GM13977 (cell line): ENCODE measurements around the gene ZNF23.
A peak's percentile ranks its signal among the peaks of the same experiment; 100 is the strongest.

Experiments
- DNase-seq: peaks from one replicate; pipeline ENCODE4 v3.0.0; 2012; ENCODE audit warnings: low spot score
- CTCF ChIP-seq: IDR thresholded peaks from 2 replicates; pipeline ENCODE4 v1.5.1; 2012; ENCODE audit warnings: mild to moderate bottlenecking, control low read depth; ENCODE audit not compliant: insufficient read depth; ENCODE audit errors: extremely low read depth, missing control alignments
- in situ Hi-C: fragments of 300-500 bp; cut with MboI; formaldehyde crosslinking; loops from one replicate; pipeline ENCODE4 v1.12.0; 2022; ENCODE audit warnings: low sequenced_read_pairs, low pct_unique_long_range_greater_than_20kb, mixed read lengths, inconsistent platforms; ENCODE audit not compliant: unreplicated experiment

Gene ZNF23

GRCh38 chr16:71423016-71423415, 39.0 kb downstream of the ZNF23 start:
- in situ Hi-C loops = loop anchor here (25.0 kb wide), 1 partner anchor 189 kb away; no protein-coding TSS in a partner anchor
- TF ChIP-seq CTCF = no peak
- DNase-seq = no peak

DNA sequence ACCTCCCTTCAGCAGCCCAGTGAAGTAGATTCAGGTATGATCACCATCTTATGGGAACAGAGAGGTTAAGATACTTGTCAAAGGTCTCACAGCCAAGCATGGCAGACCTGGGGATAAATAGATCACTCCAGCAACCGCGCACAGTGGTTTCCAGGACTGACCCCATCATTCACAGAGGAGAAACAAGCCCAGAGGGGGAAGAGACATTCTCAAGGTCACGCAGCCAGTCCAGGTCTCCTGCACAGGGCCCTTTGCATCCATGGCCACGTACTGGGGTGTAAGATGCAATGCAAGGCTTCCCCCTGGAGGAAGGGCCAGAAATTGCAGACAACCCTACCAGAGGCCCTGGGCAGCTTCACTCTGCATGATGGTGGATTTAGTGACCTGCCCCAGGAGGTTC, 40.1 kb downstream of the ZNF23 start:
- DNase-seq = peak; percentile 63
- in situ Hi-C loops = loop anchor here (25.0 kb wide), 1 partner anchor 190 kb away; no protein-coding TSS in a partner anchor
- peak; percentile 53 for TF ChIP-seq CTCF

DNA sequence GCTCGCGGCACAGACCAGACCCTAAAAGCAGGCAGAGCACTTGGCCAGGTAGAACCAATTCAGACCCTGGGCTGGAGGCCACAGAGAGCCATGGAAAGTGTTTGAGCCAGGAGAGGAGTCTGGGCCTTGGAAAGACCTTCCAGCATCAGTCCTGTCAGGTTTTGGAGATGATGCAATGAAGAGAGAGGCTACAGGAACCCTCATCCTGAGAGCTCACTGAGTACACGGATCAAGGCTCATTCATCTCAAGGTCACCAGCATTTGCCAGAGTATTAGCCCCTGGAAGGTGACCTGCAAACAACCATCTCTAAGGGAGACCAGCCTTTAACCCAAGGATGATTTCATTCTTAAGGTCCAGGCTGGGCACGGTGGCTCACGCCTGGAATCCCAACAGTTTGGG, 48.0 kb downstream of the ZNF23 start:
- no peak for TF ChIP-seq CTCF
- no peak for DNase-seq
- in situ Hi-C loops = loop anchor here (5.0 to 25.0 kb wide), 2 partner anchors 88 to 198 kb away; no protein-coding TSS in a partner anchor

DNA sequence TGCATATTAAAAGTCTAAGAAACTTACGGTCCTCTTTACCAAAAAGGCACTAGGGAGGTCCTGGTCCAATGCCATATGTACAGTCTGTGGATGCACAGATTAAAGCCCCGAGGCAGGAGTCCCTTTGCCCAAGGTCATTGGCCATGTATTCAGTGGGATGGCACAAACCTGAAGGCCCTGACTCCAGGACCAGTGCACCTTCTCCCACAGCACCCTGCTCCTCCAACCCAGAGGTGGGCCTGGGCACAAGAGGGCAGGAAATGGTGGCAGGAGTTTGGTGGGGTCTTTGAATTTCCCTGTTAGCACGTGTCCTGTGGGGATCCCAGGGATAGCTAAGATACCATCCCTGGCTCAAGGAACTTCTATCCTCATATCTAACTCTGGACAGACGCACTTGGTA, 48.7 kb downstream of the ZNF23 start:
- no peak for TF ChIP-seq CTCF
- in situ Hi-C loops = loop anchor here (5.0 to 25.0 kb wide), 2 partner anchors 89 to 199 kb away; no protein-coding TSS in a partner anchor
- no peak for DNase-seq

GRCh38 chr16:71412270-71413160, 49.5 kb downstream of the ZNF23 start:
- in situ Hi-C loops = loop anchor here (5.0 to 25.0 kb wide), 2 partner anchors 90 to 200 kb away; no protein-coding TSS in a partner anchor
- DNase-seq = peak; percentile 84
- TF ChIP-seq CTCF = peak; percentile 78

- in situ Hi-C loops = loop anchor here (5.0 to 25.0 kb wide), 2 partner anchors 92 to 202 kb away; no protein-coding TSS in a partner anchor
- DNase-seq = no peak
- TF ChIP-seq CTCF = no peak
Observed at GRCh38 chr16:71410146-71410545, 51.9 kb downstream of the ZNF23 start.
